Immature natural killer cell (primary cell): ENCODE data around the gene SPINK5. TPM values are rescaled to one million over a fixed set of nuclear protein-coding genes. Genes with fewer than 3 reads are reported as not detected.

Source experiments
- DNase-seq, 3 donors: peaks; one replicate each; pipeline ENCODE4 v3.0.0; 2022; ENCODE audit warnings: mixed read lengths in 1 of 3
- H3K27ac Mint-ChIP-seq, 6 donors: one replicate each; pipeline ENCODE4 v1.8.0; 2020; ENCODE audit warnings: mixed read lengths in 6 of 6, mild to moderate bottlenecking in 5 of 6, inconsistent platforms in 4 of 6, moderate library complexity in 3 of 6
- H3K27me3 Mint-ChIP-seq, 3 donors: one replicate each; pipeline ENCODE4 v1.8.0; 2020 to 2021; ENCODE audit warnings: low read depth in 3 of 3, mild to moderate bottlenecking in 3 of 3, mixed read lengths in 3 of 3, moderate library complexity in 3 of 3, inconsistent platforms in 1 of 3
- H3K36me3 Mint-ChIP-seq, 3 donors: one replicate each; pipeline ENCODE4 v1.8.0; 2020; ENCODE audit warnings: mixed read lengths in 3 of 3, inconsistent platforms in 2 of 3, mild to moderate bottlenecking in 2 of 3
- H3K4me1 Mint-ChIP-seq, 2 donors: one replicate each; pipeline ENCODE4 v1.8.0; 2020; ENCODE audit warnings: inconsistent platforms in 2 of 2, mild to moderate bottlenecking in 2 of 2, mixed read lengths in 2 of 2, moderate library complexity in 1 of 2
- H3K4me3 Mint-ChIP-seq, 5 donors: one replicate each; pipeline ENCODE4 v1.8.0; 2020; ENCODE audit warnings: mild to moderate bottlenecking in 5 of 5, mixed read lengths in 5 of 5, inconsistent platforms in 3 of 5, moderate library complexity in 3 of 5
- H3K9me3 Mint-ChIP-seq, 6 donors: one replicate each; pipeline ENCODE4 v1.8.0; 2020; ENCODE audit warnings: mild to moderate bottlenecking in 6 of 6, mixed read lengths in 6 of 6, inconsistent platforms in 4 of 6, moderate library complexity in 3 of 6
- polyA plus RNA-seq, 3 donors: library from polyadenylated mRNA; unstranded; fragments of 300-500 nt; fragmentation: Illumina TruSeq; gene quantifications; one replicate each; pipeline ENCODE4 v1.2.3, GENCODE V29; 2021

Gene SPINK5
- polyA plus RNA-seq, 3 donors from 2014 or later = not detected

DNA sequence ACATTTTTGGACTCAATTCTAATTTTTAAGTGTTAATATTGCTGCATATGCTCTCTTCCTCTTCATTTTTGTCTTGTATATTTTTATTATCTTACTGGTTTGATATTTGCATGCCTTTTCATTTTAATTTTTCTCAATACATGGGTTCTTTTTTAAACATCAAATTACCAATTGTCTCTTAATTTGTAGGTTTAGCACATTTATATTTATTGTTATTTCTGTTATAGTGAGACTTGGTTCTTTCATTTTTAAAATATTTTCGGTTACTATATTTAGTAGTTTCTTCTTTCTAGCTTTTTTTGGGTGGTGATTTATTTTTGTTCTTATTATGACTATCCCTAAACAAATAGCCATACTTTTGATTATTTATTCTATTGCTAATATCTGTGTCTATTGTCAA is 19.4 kb downstream of the SPINK5 start:
- no peak for DNase-seq
- H3K4me3 Mint-ChIP-seq = no peak overlapping the region
- peaks cover 0 to 11% (median 0%) of the 10 kb centered on the region in 6 donors for H3K9me3 Mint-ChIP-seq
- H3K27ac Mint-ChIP-seq = no peak overlapping the region
- H3K36me3 Mint-ChIP-seq = no peaks in the 10 kb centered on the region
- no peaks in the 10 kb centered on the region for H3K27me3 Mint-ChIP-seq
- H3K4me1 Mint-ChIP-seq = no peaks in the 10 kb centered on the region

DNA sequence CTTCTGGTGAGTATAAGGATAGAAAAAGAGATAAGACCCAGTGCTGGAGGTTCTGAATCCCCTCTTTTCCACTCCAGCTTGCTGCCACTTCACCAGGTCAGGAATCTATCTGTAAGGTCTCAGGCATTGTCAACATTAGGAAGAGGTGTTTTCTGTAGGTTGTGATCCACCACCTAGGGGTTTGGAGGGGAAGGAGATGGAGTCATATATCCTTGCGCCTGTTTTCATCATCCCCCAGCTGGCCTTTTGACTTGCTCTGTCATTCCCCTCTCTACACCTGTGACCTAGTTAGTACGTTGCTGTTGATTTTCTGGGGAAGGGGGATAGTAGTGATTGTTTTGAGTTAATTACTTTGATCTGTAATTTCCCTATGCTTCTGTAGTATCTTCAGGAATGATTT is 20.5 kb downstream of the SPINK5 start:
- Mint-ChIP-seq H3K36me3 (no peaks in the 10 kb centered on the region), H3K27me3 (no peaks in the 10 kb centered on the region), H3K4me1 (no peaks in the 10 kb centered on the region), H3K4me3 (no peak overlapping the region), H3K9me3 (peaks cover 0 to 11% (median 0%) of the 10 kb centered on the region in 6 donors), H3K27ac (no peak overlapping the region)
- DNase-seq = no peak

DNA sequence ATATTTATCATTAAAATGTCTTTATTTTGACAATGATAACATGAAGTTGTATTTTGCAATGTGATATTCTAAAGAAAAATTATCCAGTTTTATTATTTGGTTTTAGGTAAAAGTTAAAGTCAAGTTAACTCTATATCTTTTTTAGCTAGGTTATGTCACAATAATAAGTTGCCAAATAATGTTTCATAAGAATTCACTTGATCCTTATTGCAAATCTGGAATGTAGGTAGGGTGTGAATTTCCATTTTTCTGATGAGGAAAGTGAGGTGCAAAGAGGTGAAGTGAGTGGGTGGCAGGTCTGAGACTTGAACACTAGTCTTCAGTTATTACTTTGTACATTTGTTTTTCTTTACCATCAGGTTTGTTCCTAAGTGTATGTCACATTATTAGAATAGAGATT is 21.5 kb downstream of the SPINK5 start:
- no peak overlapping the region for H3K4me3 Mint-ChIP-seq
- peaks cover 0 to 11% (median 0%) of the 10 kb centered on the region in 6 donors for H3K9me3 Mint-ChIP-seq
- H3K36me3 Mint-ChIP-seq = no peaks in the 10 kb centered on the region
- DNase-seq = no peak
- H3K4me1 Mint-ChIP-seq = no peaks in the 10 kb centered on the region
- no peak overlapping the region for H3K27ac Mint-ChIP-seq
- H3K27me3 Mint-ChIP-seq = no peaks in the 10 kb centered on the region

DNA sequence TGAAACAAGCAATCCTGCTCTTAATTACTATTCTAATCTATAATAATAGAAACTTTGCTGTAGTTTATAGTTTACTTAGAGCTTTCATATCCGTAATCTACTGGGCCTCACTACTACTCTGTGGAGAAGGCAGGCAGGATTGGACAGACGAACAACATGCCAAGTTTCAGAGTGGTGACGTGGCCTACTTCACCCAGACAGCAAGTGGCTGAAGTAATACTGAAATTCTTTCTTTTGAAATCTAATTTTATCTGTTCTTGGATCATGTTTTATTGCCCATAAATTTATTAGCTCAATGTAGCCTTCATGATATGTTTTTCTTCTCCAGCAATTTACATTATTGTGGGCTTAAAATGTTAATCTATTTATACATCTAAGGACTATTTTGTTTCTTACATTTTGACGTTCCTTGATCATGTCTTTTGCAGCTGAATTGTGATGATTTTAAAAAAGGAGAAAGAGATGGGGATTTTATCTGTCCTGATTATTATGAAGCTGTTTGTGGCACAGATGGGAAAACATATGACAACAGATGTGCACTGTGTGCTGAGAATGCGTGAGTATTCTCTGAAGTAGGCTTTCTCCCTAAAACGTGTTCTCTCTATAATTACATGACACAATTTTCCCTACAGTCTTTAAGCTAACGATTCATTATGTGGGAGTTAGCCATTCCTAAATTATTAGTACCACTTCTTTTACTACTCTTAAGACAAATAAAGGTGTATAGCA is 22.4 kb downstream of the SPINK5 start:
- Mint-ChIP-seq H3K36me3 (no peaks in the 10 kb centered on the region), H3K27ac (no peak overlapping the region), H3K4me1 (no peaks in the 10 kb centered on the region), H3K4me3 (no peak overlapping the region), H3K27me3 (no peaks in the 10 kb centered on the region), H3K9me3 (peaks cover 0 to 11% (median 0%) of the 10 kb centered on the region in 6 donors)
- no peak for DNase-seq

DNA sequence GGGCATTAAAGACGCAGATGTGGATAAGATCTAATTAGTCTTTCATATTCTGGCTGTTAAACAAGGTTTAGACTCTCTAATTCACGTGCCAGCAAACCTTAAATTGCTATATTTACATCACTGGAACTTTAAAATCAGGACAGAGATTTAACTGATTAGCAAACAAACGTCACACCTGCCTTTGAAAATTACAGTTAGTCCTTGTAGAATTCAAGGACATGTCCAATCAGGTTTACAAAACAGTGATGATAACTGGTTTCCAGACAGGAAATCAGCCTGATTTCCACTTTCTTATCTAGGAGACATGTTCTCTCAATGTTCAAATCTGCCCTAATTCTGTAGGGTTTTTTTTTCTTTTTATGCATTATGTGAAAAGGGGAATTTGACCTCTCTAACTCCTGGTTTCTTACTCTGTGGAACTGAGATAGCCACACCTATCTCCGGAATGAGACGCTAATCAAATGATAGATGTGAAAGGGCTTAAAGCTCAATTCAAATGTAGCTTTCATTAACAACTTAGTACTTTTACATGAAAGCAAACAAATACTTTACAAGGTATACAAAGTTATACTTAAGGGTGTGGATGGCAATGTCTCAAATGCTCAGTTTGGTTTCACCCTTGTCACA is 26.5 kb downstream of the SPINK5 start:
- Mint-ChIP-seq H3K27ac (no peak overlapping the region), H3K4me1 (no peaks in the 10 kb centered on the region), H3K36me3 (no peaks in the 10 kb centered on the region), H3K9me3 (peaks cover 0 to 10% (median 0%) of the 10 kb centered on the region in 6 donors), H3K27me3 (peaks cover 0 to 4% (median 0%) of the 10 kb centered on the region in 3 donors), H3K4me3 (no peak overlapping the region)
- no peak for DNase-seq

DNA sequence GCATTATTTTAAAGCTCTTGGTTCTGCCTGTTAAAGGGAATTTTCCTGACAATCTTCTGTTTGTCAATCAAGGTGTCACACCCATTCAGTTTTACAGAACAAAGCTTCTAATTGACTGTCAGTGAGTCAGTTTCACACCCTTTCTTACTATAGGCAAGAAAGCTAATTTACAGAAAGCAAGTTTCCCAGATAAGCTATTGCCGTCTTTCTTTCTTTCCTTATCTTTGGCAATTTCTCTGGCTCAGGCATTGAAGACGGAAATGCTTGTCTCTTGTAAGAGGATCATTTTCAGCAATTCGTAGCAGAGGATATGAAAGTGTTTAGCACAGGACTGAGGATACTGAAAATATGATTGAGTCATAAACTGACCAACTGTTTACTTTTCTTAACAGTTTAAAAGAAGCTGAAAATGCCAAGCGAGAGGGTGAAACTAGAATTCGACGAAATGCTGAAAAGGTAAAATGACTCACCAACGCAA is 27.0 kb downstream of the SPINK5 start:
- no peaks in the 10 kb centered on the region for H3K4me1 Mint-ChIP-seq
- no peak for DNase-seq
- H3K27ac Mint-ChIP-seq = no peak overlapping the region
- H3K4me3 Mint-ChIP-seq = no peak overlapping the region
- peaks cover 0 to 10% (median 0%) of the 10 kb centered on the region in 6 donors for H3K9me3 Mint-ChIP-seq
- H3K27me3 Mint-ChIP-seq = peaks cover 0 to 6% (median 0%) of the 10 kb centered on the region in 3 donors
- no peaks in the 10 kb centered on the region for H3K36me3 Mint-ChIP-seq

DNA sequence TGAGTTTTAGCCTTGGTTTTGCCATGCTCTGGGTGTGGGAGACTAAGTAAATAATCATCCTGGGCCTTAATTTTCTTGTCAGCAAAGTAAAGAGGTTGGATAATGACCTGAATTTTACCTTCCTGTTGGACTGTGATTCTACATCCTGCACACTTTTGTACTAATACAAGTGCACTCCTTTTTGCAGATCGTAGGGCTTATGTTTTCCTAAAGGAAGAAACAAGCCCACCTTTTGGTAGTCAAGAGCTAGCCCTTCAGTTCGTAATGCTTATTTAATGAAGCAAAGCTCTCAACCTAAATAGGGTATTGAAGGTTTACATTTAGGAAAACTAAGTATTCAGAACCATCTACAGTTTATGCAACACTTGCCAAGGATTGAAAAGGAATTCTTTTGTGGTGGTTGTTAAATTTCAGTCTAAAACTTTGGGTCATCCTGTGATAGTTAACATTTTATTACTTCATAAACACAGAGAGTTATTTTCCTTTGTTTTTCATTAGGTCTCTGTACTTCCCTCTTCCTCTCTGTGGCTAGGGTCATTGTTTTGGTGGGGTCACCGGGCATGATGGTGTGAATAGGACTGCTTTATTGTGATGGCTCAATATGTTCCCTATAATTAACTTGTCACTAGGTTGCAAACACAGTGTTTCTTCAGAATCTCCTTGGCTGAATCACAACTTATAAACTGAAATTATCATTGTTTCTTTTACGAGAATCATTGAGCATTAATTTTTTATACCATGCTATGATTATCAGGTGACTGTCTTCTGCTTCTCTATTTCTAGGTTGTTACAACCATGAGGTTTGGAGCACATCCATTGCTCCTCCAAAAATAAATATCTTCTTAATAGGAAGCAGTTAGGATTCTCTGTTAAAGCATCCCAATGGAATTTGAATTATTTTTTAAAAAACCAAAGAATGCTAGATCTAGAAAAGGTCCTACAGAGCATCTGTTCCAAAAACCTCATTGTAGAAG is 28.5 kb downstream of the SPINK5 start:
- no peak overlapping the region for H3K27ac Mint-ChIP-seq
- H3K27me3 Mint-ChIP-seq = peaks cover 0 to 6% (median 0%) of the 10 kb centered on the region in 3 donors
- H3K9me3 Mint-ChIP-seq = peaks cover 0 to 10% (median 0%) of the 10 kb centered on the region in 6 donors
- H3K4me1 Mint-ChIP-seq = no peaks in the 10 kb centered on the region
- H3K4me3 Mint-ChIP-seq = no peak overlapping the region
- no peaks in the 10 kb centered on the region for H3K36me3 Mint-ChIP-seq
- DNase-seq = no peak

DNA sequence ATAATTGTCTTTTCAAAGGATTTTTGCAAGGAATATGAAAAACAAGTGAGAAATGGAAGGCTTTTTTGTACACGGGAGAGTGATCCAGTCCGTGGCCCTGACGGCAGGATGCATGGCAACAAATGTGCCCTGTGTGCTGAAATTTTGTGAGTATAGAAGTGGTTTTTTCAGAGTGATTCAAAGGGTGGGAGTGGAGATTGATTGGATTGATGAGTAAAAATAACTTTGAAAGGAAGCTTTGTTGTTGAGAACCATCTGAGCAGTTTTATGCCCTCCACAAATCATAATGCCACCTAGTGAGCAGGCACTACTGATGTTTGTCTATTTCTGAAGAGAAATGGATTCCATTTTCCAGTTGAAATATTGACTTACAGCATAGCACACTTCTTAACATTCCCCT is 30.6 kb downstream of the SPINK5 start:
- no peak overlapping the region for H3K4me3 Mint-ChIP-seq
- no peak overlapping the region for H3K27ac Mint-ChIP-seq
- H3K4me1 Mint-ChIP-seq = no peaks in the 10 kb centered on the region
- H3K9me3 Mint-ChIP-seq = peaks cover 0 to 10% (median 0%) of the 10 kb centered on the region in 6 donors
- no peak for DNase-seq
- peaks cover 0 to 6% (median 0%) of the 10 kb centered on the region in 3 donors for H3K27me3 Mint-ChIP-seq
- H3K36me3 Mint-ChIP-seq = no peaks in the 10 kb centered on the region

DNA sequence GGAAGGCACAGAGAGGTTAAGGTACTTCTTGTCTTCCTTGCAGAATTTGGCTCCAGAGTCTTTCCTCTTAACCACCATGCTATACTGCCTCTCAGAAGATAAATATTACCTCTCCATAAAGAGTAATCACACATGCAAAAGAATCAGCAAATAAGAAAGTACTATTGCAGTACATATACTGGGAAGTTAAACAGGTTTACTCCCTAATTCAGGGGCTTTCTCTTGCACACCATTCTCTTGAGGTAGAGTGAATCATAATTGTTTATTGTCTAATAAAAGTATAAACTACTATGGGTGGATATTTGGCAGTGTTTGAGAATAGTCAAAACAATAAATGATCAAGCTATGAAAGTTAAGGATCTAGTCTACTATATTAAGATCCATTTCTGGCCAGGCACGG is 40.4 kb downstream of the SPINK5 start:
- Mint-ChIP-seq H3K27ac (no peak overlapping the region), H3K4me1 (no peaks in the 10 kb centered on the region), H3K4me3 (no peak overlapping the region), H3K9me3 (no peaks in the 10 kb centered on the region), H3K36me3 (no peaks in the 10 kb centered on the region), H3K27me3 (no peaks in the 10 kb centered on the region)
- no peak for DNase-seq

DNA sequence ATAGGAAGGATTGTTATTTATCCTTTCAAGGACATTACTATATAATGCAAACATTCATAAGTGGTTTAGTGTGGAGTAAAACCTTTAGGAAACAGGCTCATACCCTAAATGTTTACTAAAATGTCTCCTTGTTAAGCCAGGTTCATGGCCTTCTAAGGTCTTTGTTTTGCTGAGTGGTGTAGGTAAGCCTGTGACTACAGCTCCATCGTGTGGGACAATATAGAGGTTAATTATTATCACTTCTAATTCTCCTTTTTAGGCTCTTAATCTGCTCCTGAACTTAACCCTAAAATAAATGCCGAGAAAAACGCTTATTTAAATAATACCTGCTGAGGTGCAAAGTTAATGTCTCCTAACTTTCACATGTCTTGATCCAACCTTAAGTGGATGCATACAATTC is 43.8 kb downstream of the SPINK5 start:
- Mint-ChIP-seq H3K4me1 (no peaks in the 10 kb centered on the region), H3K36me3 (no peaks in the 10 kb centered on the region), H3K27ac (no peak overlapping the region), H3K4me3 (no peak overlapping the region), H3K9me3 (no peaks in the 10 kb centered on the region), H3K27me3 (peaks cover 0 to 1% (median 0%) of the 10 kb centered on the region in 3 donors)
- no peak for DNase-seq

DNA sequence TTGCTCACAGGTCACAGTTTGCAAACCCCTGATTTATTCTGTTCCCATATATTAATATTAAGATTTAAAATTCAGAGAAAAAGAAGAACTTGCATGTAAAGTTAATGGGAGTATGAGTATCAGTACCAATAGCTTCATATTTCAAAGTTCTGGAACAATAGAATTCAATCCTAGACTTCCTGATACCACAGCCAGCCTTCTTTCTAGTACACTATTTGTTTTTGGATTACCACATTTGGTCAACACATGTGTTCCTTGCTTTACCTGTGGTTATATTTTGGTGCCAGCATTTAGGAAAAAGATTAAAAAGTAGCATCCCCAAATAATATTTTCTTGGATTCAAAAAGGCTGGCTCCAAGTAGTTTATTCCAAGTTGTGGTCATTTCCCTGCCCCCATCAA is 49.5 kb downstream of the SPINK5 start:
- peaks cover 0 to 3% (median 0%) of the 10 kb centered on the region in 3 donors for H3K36me3 Mint-ChIP-seq
- no peak overlapping the region for H3K4me3 Mint-ChIP-seq
- no peak overlapping the region for H3K27ac Mint-ChIP-seq
- peaks cover 0 to 4% (median 0%) of the 10 kb centered on the region in 6 donors for H3K9me3 Mint-ChIP-seq
- peaks cover 1 to 2% (median 1%) of the 10 kb centered on the region in 3 donors for H3K27me3 Mint-ChIP-seq
- H3K4me1 Mint-ChIP-seq = no peaks in the 10 kb centered on the region
- no peak for DNase-seq

DNA sequence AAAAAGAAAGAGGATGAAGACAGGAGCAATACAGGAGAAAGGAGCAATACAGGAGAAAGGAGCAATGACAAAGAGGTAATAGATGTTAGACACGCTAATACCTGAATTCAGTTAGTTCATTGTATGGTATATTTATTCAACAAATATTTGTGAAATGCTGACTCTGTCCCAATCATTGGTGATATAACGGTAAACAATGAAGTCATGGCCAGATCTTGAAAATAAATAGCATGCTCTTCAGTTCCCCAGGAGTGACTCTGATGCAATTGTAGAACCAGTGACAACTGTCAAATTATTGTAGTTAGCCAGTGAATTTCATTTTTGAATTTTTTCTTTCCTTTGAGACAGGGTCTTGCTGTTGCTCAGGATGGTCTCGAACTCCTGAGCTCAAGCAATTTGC is 56.5 kb downstream of the SPINK5 start:
- peaks cover 0 to 1% (median 0%) of the 10 kb centered on the region in 3 donors for H3K36me3 Mint-ChIP-seq
- H3K4me3 Mint-ChIP-seq = no peak overlapping the region
- H3K9me3 Mint-ChIP-seq = peaks cover 0 to 6% (median 0%) of the 10 kb centered on the region in 6 donors
- no peak overlapping the region for H3K27ac Mint-ChIP-seq
- DNase-seq = no peak
- peaks cover 0 to 1% (median 0%) of the 10 kb centered on the region in 3 donors for H3K27me3 Mint-ChIP-seq
- H3K4me1 Mint-ChIP-seq = no peaks in the 10 kb centered on the region

DNA sequence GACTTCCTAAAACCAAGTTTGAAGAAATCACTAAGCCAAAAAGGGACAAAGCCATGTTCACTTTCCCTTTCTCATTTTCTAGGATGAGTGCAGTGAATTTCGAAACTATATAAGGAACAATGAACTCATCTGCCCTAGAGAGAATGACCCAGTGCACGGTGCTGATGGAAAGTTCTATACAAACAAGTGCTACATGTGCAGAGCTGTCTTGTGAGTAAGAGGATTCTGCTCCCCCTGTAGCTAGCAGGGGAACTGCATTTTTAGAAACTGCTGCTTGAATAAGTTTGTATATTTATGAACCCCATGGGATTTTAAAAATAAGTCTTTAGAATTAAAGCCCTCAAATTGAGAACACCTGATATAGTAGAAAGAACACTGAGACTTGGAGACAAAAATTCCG is 61.9 kb downstream of the SPINK5 start:
- H3K27me3 Mint-ChIP-seq = no peaks in the 10 kb centered on the region
- DNase-seq = no peak
- H3K4me3 Mint-ChIP-seq = no peak overlapping the region
- peaks cover 0 to 3% (median under 1%) of the 10 kb centered on the region in 6 donors for H3K9me3 Mint-ChIP-seq
- H3K27ac Mint-ChIP-seq = no peak overlapping the region
- H3K36me3 Mint-ChIP-seq = no peaks in the 10 kb centered on the region
- H3K4me1 Mint-ChIP-seq = no peaks in the 10 kb centered on the region
